HS-27A (cell line): Measurements from ENCODE around the gene MAPKAP1.
A peak's percentile ranks its signal among the peaks of the same experiment; 100 is the strongest.

Source experiments
- DNase-seq: peaks from one replicate; pipeline ENCODE4 v3.0.0-alpha.2; 2012; ENCODE audit warnings: low read depth, missing footprints

Gene MAPKAP1

DNA sequence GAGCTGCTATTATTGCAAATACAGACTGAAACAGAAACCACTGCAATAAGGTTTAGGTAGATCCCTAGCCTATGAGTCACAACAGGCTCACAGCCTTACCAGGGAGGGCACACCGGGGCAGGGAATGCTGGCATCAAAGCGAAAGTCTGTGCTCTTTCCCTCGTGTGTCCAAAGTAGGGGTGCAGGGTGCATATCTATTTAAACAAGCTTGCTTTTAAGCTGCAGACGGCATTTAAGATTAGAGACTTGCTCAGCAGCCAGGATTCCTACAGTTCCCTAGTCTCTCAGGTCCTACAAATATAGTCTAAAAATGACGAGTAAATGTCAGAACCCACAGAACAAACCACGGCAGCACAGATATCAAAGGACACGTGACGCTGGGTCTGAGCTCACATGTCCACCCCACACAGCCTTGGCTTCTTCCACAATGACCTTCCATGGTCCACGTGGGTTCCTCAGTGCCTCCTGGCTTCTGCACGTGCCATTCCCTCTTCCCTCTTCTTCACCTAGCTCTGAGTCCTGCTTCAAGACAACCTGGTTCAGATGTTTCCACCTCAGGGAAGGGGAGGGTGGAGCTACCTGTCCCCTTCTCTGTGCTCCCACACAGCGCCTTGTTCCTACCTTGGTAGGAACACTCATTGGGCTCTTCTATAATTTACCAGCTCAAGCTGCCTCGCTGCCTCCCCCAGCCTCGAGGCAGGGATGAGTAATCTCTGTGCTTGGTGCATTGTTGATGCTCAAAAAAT, 193.2 kb downstream of the MAPKAP1 start:
- peak; percentile 35 for DNase-seq

DNA sequence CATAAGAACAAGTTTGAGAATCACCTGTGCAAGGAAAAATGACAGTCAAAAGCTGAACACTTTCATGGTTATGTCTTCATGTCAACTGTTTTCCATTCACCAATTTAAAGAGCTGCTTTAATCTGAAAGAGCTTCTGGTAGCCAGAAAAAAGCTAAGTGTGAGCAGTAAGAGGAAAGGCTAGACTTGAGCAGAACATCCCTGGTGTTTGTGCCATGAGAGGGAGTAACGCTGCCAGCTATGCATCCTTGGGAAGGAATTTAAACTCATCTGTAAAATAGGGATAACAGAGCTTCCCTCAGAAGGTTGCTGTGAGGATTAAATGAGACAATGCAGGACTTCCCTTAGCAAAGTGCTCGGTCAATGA, 193.7 kb downstream of the MAPKAP1 start:
- DNase-seq: no peak

DNA sequence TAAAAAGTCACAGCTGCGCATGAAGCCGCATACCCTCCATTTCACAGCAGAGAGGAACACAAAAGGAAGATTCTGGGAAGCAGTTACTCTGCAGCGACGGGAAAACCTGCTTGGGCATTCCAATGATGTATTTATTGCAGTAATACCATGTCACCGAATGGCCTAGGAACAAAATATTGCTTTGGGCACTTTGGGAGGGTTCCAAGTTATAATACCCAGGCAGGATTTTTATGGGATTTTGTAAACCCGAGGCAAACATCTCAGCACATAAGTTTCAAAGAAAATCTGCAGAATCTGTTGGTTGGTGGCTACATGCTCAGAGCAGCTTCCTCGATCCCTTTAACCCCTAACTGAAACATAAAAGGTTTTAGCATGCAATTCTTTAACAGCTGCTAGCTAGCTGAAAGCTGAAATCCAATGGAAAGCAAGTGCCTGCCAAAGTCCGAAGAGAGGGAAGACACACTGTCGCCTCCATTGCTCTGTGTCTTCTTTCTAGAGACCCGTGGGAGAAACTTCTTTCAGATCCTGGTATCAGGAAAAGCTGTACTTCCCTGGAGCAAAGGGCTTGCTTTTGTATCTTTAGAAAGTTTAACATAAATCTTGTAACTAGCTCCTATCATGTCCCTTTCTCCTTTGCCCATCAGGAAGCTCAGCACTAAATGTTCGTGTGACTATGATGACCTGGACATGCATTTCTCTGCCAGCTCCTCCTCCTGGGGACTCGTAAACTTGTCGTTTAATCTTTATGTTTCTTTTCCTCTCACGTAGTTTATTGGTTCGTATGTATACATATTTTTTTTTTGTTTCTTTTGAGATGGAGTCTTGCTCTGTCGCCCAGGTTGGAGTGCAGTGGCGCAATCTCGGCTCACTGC, 195.0 kb downstream of the MAPKAP1 start:
- DNase-seq: no peak

DNA sequence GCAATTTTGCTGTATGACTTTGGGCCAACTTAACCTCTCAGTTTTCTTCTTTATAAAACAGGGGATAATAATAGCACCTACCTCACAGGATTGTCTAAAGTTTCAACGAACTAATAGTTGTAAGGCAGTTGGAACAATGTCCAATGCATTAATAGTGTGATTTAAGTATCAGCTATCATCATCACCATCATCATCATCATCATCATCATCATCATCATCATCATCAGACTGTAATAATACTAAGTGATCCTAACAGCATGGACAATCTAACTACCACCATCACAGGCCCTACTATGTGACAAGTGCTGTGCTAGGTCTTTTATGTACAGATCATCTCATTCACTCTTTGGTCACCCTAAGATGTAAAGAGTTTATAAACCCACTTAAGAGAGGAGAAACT, 196.0 kb downstream of the MAPKAP1 start:
- DNase-seq: no peak

DNA sequence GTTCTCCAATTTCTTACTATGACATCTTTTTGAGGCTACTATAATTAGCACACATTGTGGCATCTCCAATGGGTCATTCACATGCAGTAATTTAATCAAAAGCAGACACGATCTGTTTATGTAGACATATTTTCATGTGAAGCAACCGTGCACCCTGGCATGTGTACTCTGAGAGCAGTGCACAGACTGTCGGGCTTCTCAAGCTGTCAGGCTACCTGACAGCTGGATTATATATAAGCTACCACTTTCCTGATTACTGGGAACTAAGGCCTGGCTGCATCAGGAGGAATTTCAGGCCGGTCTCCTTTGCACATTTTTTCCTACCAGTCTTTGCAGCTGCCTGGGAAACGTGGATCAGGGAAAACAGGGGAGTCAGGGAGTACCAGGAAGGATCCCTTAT, 197.5 kb downstream of the MAPKAP1 start:
- DNase-seq: no peak

DNA sequence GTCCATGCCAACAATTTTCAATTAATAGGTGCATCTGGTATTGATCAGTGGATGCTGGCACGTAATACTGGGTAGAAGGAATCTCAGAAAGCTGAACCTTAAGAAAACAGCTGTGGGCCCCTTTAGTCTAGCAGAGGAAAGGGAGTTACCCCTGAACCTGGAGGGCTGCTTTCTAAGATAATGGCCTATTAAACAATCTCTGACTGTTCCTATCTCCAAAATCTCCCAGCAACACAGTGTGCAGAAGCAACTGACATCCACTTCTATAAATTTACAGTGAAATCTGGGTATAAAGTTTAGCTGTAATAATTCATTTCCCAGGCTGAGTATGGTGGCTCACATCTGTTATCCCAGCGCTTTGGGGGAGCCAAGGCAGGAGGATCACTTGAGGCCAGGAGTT, 198.8 kb downstream of the MAPKAP1 start:
- DNase-seq: no peak

DNA sequence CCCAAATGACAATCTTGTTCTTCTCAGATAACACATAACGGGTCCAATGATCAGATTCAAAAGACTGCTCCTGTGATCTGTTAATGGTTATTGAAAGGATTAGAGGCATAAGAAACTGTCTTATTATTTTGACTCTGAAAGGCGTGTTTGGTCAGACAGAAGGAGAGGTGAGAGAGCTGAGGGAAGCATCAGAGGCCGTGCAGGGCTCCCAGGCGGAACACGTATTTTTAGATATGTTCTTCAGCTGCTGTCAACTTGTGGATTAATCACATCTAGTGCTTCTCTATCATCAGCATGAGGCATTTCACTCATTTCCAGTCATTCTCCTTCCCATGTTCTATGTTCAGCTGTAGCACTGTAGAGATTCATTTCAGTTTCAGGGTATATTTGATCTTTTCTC, 199.8 kb downstream of the MAPKAP1 start:
- no peak for DNase-seq

DNA sequence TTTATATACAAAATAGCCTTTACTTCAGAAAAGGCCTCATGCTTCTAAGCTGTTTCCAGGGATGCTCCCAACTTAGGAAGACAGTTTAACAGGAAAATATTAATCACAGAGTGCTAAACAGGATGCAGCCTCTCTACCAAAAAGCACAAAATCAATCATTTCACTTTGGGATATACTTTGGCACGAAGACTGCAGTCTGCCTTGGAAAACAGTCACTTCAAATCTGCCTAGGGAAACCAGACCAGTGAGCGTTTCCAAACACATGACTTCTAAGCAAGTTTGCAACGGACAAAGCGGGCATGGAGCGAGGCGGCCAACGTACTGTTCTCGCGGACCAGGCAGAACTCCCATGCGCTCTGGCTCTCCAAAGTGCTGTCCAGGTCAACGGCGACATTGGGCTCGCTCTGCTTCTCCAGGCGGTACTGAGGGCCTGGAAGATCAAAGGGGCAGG, 201.0 kb downstream of the MAPKAP1 start:
- no peak for DNase-seq

DNA sequence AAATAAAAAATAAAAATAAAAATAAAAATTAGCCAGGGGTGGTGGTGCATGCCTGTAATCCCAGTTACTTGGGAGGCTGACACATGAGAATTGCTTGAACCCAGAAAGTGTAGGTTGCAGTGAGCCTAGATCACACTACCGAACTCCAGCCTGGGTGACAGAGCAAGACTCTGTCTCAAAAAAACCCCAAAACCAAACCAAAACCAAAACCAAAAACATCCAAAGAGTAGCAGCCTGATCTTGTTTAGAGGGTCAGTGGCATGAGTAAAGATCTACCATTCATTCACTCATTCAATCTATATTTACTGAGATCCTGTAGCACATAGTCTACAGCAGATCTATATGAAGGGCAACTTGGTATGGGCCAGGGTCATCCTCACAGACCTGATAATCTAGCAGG, 202.4 kb downstream of the MAPKAP1 start:
- no peak for DNase-seq

DNA sequence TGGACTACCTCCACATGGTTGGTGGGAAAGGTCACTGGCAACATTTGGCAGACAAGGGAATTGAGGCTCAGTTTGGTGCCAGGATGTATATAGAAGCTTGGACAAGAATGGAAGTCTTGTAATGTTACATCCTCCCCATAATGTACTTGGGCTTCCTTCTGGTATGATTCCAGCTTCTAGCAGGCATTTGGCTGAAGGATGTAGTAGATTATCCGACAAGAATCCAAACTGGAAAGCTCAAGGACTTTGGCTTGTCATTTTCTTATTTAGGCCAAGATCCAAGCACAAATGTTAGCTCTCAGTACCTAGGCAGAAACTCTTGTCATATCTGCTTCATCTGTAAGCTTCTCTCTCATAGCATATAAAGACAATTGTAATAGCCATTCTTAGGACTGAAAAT, 209.1 kb downstream of the MAPKAP1 start:
- no peak for DNase-seq

DNA sequence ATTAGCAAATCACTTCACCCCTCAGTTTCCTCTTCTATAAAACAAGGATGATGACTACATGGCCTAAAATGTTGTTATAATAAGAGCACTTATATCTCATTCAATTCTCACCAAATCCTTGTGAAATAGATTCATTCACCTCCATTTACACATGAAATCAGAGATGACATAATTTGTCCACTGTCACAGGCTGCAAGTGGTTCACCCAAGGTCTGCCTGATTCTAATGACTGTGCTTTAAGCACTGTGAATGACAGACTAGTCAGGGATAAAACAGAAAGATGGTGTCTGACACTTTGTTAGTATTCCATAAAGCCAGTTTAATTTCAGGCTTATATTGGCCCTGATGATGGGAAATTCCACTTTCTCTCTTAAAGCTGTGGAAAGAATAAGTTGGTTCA, 209.5 kb downstream of the MAPKAP1 start:
- no peak for DNase-seq

DNA sequence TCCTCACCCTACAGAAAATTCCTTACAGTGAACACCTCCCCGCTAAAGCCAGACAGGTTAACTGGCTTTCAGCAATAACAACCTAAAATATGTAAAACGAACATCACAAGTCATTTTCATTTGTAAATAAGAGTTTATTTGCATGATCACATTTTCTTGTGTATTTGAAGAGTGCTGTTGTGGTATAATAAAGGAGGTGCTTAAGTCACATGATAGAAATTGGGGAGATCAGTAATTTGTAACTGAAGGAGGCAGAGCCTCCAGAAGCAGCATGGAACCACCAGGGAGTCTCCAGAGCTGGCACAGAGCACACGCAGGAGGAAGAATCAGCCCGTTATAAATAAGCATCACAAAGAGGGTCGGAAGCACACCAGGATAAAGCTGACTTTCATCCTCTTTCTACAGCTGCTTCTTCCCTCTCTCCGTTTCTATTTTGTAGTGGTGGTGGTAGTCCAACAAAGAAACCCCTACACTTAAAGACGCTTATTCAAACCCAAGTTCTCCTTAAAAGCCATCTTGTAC, 210.6 kb downstream of the MAPKAP1 start:
- no peak for DNase-seq

DNA sequence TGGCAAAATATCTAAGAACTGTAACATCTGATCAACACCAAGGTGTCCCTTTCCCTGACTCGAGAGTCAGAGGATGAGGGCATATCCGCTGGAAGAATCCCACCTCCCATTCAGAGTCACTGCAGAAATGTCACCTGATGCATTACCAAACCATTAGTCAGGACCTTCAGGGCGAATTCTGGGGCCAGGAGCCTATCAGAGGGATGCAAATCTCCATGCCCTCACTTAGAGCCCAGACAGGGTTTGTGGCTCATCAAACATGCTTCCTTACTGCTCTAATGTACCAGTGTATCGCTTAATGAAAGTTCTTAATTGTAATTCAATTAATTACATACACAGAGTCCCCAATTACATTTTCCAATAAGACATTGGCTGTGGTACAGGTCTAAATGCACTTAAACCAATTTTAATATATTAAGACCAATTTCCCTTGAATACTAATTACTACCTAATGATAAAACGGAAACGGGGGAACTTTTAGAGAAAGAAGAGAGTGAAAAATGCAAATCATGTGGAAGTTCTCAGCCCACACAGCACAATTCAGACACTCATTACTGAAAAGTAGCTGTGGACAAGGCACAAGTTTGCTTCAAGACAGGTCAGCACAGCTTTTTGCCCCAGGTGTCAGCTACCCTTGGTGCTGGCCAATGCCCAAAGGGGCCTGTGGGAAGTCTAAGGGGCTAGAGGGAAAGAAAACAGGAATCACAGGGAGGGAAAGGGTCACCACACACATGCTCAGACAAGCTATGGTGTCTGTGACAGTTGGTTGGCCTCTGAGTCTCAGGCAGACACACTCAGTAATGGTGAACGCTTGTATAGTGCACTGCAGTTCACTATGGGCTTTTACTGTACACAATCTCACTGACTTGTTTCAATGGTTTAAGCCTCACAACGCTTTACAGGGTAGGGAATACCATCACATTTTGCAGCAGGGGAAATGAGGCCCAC, 211.6 kb downstream of the MAPKAP1 start:
- DNase-seq: no peak

DNA sequence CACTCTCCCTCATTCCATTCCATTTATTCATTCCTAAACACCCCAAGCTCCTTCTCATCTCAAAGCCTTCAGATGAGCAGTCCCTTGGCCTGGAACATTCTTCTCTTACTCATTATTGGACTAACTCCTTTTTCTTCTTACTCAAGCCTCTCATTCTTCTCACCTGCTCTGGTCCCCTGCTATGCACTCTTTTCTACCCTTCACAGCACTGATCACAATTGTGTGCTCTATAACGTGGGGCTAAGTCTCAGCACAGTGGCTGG, 212.4 kb downstream of the MAPKAP1 start:
- no peak for DNase-seq

DNA sequence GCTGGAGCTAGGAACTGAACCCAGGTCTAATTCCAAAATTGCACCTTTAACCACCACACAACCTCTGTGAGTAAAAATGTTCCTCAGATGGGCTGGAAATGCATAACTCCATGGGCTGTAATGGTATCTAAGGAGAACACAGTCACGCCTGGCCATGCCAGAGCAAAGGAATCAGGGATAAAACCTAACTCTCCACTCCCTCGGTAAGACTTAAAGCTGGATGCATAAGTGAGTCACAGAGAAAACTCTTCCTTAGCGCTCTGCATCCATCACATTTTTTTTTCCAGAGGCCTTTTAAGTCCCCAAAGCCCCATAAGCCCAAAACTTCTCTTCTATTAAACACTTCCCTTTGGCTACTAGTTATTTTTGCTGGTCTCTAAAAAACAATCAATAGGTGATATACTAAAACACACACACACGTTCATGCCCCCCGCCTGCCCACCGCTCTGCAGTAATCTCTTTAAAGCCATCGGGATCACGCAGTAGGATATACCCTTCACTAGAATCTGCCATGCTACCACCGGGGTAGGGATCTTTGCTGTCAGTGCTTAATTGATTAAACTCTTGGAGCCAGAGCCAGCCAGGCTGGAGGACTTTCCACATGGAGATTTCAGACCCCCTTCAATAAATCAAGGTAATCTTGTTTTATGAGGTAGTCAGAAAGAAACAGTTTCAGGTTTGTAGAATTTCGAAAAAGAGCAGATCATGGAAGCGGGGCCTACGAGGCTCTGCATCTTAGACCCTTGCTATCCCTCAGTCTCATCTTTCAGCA, 212.9 kb downstream of the MAPKAP1 start:
- no peak for DNase-seq

DNA sequence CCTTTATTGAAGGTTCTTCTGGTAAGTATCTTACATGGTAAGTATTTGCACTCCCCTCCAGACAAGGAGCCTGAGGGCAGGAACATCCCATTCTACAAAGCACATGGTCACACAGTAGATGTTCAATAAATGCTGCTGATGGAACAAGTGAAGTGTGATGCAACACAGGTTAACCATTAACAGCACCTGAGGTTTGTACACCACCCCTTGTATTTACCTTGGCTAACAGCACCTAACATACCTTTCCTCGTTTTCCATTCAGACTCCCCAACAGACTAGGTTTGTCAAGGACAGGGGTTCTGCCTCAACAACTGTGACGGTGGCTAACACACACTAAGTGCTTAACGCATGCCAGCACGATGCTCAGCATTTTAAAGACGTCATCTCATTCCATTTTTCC, 213.6 kb downstream of the MAPKAP1 start:
- DNase-seq: no peak

DNA sequence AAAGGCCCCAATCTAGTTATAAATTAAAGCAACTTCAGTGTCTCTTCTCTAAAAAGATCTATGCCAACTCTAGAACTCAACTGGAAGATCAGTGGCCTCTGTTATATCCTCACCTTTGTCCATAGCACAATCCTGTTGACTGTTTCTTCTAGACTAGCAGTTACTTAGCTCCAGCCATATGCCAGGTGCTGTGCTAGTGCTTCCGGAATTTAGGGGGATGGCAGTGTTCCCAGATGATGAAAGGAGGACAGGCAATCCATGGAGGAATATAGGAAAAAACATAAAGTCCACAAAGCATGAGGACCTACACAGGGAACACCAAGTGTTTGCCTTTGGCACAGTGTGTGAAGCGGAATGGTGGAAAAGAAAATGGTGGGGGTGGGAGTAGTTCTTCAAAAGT, 214.3 kb downstream of the MAPKAP1 start:
- no peak for DNase-seq

DNA sequence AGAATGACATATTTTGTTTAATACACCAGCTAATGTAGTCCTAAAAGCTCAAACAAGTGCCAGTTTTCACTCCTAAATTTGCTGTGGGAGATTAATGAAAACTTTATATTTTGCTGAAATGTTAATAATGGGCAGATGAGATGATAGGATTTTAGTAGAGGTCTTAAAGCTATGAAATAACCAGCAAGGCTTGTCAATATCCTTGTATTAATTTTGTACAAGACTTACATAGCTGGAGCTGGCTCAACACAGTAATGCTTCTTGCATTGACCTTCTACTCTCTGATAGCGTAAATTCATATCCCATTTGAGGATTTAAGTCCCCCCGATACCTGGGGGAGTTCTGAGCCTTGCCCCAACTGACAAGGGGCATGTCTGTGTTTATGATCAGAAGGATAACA, 219.2 kb downstream of the MAPKAP1 start:
- no peak for DNase-seq

DNA sequence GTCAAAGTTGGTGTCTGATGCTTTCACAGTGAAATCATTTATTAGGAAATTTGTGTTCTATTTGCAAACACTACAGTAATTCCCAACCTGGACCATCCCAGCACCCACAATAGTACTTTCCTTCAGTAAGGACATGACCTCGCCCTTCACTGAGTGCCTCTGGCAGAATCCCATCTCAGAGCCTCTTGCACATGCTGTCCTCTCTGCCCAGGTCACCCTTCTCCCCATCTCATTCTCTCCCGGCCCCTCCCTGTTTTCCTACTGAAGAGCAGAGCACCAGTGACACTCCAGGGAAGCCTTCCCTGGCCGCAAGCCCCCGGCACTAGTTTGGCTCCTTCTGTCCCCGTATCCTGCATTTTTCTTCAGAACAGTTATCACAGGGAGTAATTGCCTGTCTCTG, 220.4 kb downstream of the MAPKAP1 start:
- DNase-seq: no peak

DNA sequence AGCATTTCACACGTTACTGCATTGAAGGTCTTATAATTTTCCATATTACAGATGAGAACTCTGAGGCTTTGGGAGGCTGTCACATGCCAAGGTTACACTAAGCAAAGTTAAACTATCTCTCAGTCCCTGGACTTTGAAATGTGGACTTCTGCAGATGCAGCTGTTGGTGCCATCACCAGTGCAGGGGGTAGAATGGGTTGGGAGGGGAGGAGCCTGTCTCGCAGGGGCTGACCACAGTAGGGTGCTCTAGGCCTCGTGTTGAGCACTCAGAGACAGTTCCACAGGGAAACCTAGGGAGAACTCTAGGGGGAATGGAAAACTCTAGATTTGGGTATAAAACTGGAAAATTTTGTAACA, 220.9 kb downstream of the MAPKAP1 start:
- DNase-seq: no peak

DNA sequence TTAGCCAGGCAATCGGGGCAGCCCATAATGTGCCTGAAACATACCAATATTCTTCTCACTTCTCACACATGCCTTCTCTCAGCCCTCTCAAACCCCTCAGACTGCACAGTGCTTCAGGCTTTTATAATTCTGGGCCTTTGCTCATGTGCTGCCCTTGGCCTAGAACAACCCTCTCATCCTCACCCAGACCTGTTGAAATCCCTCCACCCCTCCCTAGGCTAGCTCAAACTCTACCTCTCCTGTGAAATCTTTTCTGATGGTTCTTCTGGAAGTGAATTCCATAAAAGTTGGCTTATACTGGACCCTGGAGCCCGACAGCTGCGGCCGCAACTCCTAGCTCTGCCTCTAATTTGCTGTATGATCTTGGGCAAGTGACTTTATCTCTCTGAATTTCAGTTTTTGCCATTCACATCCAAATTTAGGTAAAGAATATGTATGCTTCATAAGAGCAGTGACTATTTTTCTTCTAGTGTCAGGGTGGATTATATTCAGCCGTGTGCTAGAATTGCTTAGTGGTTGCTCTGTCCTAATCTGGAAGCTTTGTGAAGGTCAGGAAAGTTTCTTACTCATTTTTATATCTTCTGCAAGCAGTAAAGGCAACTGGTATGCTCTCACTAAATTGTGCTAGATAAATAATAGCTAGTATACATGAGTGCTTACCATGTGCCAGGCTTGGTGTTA, 221.4 kb downstream of the MAPKAP1 start:
- no peak for DNase-seq
